HUES64 (cell line): ENCODE results near the gene EPHA3.
A peak's percentile ranks its signal among the peaks of the same experiment; 100 is the strongest.
"Not testable (repeated sequence)": the region's sequence is repeated elsewhere in the genome, so short reads cannot be mapped to it uniquely, and the experiment has no call there.

Experiments
- H3K27ac ChIP-seq: 2 replicates; pipeline ENCODE4 v1.7.0; 2013; ENCODE audit warnings: low read depth, low read length, inconsistent platforms
- H3K27me3 ChIP-seq: 2 replicates; pipeline ENCODE4 v1.6.1; 2013; ENCODE audit warnings: mild to moderate bottlenecking, low read length; ENCODE audit not compliant: insufficient read depth
- H3K36me3 ChIP-seq: 2 replicates; pipeline ENCODE4 v1.6.1; 2013; ENCODE audit warnings: mild to moderate bottlenecking, low read length; ENCODE audit not compliant: insufficient read depth
- H3K4me1 ChIP-seq: 2 replicates; pipeline ENCODE4 v1.6.1; 2013; ENCODE audit warnings: mild to moderate bottlenecking, low read length, moderate library complexity; ENCODE audit not compliant: insufficient read depth
- H3K4me3 ChIP-seq: 2 replicates; pipeline ENCODE4 v1.5.1; 2013; ENCODE audit warnings: mild to moderate bottlenecking, low read length, moderate library complexity
- H3K9ac ChIP-seq: 2 replicates; pipeline ENCODE4 v1.6.1; 2013; ENCODE audit warnings: mild to moderate bottlenecking, low read depth, low read length
- H3K9me3 ChIP-seq: 2 replicates; pipeline ENCODE4 v1.6.1; 2013; ENCODE audit warnings: low read depth, low read length; ENCODE audit not compliant: insufficient read depth
- WGBS: fragments of 150-250, 120-280 bp; methylation state at CpG from one replicate; pipeline ENCODE4 v1.1.7; 2013; ENCODE audit warnings: missing lambda C conversion rate; 5-methylcytosine and 5-hydroxymethylcytosine counted together

EPHA3 gene

GRCh38 chr3:89326997-89327396 is 219.6 kb downstream of the EPHA3 start:
- Histone ChIP-seq H3K4me3 (no peak overlapping the region), H3K36me3 (no peaks in the 10 kb centered on the region), H3K27ac (no peak overlapping the region), H3K27me3 (no peaks in the 10 kb centered on the region), H3K4me1 (peaks cover 17% of the 10 kb centered on the region), H3K9ac (no peak overlapping the region), H3K9me3 (no peaks in the 10 kb centered on the region)
- 100% methylated on average over 1 of the region's 1 CpG for WGBS

DNA sequence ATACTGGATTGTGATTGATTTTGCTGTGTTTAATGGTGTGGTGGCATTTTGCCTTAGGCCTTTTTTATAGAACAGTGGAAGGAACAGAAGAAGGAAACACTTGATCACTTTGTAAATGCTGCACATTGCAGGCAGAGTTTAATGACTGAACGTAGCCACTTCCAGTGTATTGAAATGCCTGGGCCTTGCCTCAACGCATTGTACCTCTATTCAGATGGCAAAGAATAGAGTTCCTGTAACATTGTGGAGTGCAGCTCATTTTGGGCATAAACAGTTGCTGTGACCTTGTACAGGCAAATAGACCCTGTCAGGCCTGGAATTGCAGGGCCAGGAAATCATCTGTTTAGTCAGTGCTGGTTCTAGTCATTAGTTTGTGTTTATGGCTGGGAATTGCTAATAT is 225.0 kb downstream of the EPHA3 start:
- WGBS, result 24% methylated on average over 2 of the region's 2 CpGs
- Histone ChIP-seq H3K4me3 (no peak overlapping the region), H3K9ac (no peak overlapping the region), H3K4me1 (peaks cover 43% of the 10 kb centered on the region), H3K27me3 (no peaks in the 10 kb centered on the region), H3K27ac (peak overlapping the region; percentile 68), H3K36me3 (no peaks in the 10 kb centered on the region), H3K9me3 (no peaks in the 10 kb centered on the region)

DNA sequence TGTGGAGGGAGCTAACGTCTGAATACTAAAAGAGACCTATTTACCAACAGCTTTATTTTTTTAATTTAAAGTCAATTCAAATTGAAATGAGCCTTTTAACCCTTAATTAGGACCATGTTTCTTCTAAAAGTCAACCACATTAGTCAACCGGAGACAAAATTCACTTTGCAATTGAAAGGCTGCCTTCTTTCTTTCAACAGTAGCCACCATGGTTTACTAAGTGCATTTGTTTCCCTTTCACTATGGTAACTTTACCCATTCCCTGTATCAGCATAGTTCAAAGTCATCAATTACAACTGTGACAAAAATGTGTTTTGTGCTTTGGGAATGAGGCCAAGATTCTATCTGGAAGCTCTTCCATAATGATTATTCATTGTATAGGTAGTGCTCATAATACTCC is 225.4 kb downstream of the EPHA3 start:
- Histone ChIP-seq H3K4me1 (peaks cover 43% of the 10 kb centered on the region), H3K9me3 (no peaks in the 10 kb centered on the region), H3K9ac (no peak overlapping the region), H3K27me3 (no peaks in the 10 kb centered on the region), H3K4me3 (no peak overlapping the region), H3K36me3 (no peaks in the 10 kb centered on the region), H3K27ac (peak overlapping the region; percentile 68; the same call in 1 of the 2 replicates)
- 7% methylated on average over 1 of the region's 2 CpGs for WGBS

DNA sequence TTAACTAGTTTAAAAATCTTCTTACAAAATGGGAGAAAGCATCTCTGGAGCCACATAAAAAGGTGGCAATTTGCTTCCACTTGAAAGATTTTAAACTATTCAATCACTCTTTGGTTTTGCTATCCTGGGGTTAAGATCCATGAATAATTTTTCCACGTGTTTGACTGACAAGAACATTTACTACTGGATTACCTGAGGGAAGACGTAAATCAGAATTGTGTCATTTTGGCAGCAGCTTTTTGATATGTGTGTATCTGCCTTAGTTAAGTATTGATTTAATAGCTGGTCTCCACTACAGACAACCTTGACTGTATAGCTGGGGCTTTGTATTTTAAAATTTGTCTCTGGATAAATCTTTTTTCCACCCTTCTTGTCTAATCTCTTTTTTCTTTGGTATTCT is 228.3 kb downstream of the EPHA3 start:
- no peaks in the 10 kb centered on the region for H3K36me3 ChIP-seq
- 98% methylated on average over 2 of the region's 2 CpGs for WGBS
- no peaks in the 10 kb centered on the region for H3K9me3 ChIP-seq

DNA sequence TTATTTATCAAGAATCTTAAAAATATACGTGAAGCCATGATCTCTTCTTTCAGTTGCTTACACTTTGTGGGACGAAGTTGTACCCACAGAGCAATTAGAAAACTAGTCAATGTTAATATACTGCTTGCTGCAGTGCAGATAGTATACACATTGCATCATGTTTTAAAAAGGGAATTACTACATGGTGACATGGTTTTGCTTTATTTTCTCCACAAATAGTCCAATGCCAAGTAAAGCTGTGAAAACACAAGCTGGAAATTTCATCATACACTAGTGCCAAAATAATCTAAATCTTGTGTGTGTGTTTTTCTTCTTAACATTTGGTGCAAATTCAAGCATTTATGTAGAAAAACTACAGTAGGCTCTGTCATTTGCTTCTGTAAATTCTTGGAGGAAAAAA is 233.0 kb downstream of the EPHA3 start:
- no peak overlapping the region for H3K9ac ChIP-seq
- H3K27me3 ChIP-seq, result no peaks in the 10 kb centered on the region
- H3K27ac ChIP-seq, result no peak overlapping the region
- no peak overlapping the region for H3K4me3 ChIP-seq
- WGBS, result 93% methylated on average over 2 of the region's 2 CpGs
- no peaks in the 10 kb centered on the region for H3K9me3 ChIP-seq
- H3K36me3 ChIP-seq, result no peaks in the 10 kb centered on the region
- 0 out of 2 replicates have a peak, but pooled peaks cover 3% of the 10 kb centered on the region for H3K4me1 ChIP-seq

More for the DNA sequence above, 228.3 kb downstream of the EPHA3 start:
- Histone ChIP-seq H3K4me3 (no peak overlapping the region), H3K27me3 (no peaks in the 10 kb centered on the region), H3K27ac (no peak overlapping the region), H3K4me1 (peaks cover 39% of the 10 kb centered on the region), H3K9ac (no peak overlapping the region)

DNA sequence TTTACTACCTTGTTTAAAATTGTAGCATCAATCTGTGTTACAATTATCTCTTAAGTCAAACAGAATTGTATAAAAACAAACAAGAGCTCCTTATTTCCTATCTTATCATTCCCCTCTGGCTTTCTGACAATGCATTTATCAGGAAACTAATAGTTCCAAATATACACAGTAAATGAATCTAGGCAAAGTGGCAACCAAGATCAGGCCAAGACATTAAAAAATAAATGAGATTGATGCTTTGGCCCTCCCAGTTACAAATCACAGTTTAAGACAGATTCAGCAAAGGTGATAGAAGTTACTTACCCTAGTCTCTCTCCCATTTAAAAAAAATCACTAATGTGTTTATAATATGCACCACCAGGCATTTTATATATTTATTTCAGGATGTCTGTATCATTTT is 236.7 kb downstream of the EPHA3 start:
- Histone ChIP-seq H3K9me3 (no peaks in the 10 kb centered on the region), H3K27me3 (no peaks in the 10 kb centered on the region), H3K4me3 (no peak overlapping the region), H3K36me3 (no peaks in the 10 kb centered on the region), H3K4me1 (0 out of 2 replicates have a peak, but pooled peaks cover 3% of the 10 kb centered on the region), H3K27ac (no peak overlapping the region), H3K9ac (no peak overlapping the region)

GRCh38 chr3:89350935-89351334 is 243.5 kb downstream of the EPHA3 start:
- H3K4me1 ChIP-seq, H3K36me3 ChIP-seq, H3K4me3 ChIP-seq, H3K27ac ChIP-seq, H3K9me3 ChIP-seq, H3K27me3 ChIP-seq, H3K9ac ChIP-seq: not testable (repeated sequence)
- WGBS, result 42% methylated on average over 2 of the region's 12 CpGs

- no peak overlapping the region for H3K9ac ChIP-seq
- no peak overlapping the region for H3K4me3 ChIP-seq
- no peaks in the 10 kb centered on the region for H3K9me3 ChIP-seq
- H3K27me3 ChIP-seq, result no peaks in the 10 kb centered on the region
- H3K36me3 ChIP-seq, result no peaks in the 10 kb centered on the region
- 100% methylated on average over 2 of the region's 2 CpGs for WGBS
- no peak overlapping the region for H3K27ac ChIP-seq
- H3K4me1 ChIP-seq, result 0 out of 2 replicates have a peak, but pooled peaks cover 6% of the 10 kb centered on the region
These were observed 246.0 kb downstream of the EPHA3 start for GRCh38 chr3:89353465-89353864.

DNA sequence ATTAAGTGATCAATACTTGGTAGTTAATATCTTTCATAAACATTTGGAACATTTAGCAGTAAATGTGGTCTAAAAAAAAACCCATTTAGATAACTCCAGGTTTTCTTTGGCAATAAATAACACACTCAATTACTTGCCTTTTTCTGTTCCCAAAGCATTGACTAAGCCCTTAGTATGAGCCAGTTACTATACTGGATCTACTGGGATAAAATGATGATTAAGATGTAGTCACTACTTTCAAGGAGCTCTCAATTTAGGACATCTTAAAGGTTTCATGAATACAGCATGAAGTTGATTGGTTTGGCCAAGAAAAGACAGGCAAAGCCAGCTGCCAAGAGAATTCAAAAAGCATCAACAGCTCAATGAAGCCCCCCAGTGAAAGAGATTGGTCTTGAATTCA is 250.9 kb downstream of the EPHA3 start:
- no peaks in the 10 kb centered on the region for H3K36me3 ChIP-seq
- no peaks in the 10 kb centered on the region for H3K27me3 ChIP-seq
- H3K27ac ChIP-seq, result no peak overlapping the region
- no peaks in the 10 kb centered on the region for H3K9me3 ChIP-seq
- H3K4me1 ChIP-seq, result no peaks in the 10 kb centered on the region
- no peak overlapping the region for H3K9ac ChIP-seq
- no peak overlapping the region for H3K4me3 ChIP-seq

DNA sequence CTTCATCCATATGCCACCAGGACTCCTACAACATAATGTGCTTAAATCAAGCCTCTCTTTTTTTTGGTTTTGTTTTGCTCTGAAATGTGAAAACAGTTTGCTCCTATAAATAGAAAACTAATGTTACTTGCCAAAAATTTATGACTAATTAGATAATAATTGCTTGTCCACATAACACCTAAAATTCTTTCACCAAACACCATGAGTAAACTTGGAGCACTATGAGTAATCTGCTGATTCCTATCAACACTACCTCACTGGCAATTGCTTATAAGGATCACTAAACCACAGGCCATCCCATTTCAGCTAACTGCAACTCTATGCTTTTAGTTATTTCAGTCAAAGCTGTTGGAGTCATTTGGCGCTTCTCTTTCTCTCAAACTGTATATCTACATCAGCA is 252.7 kb downstream of the EPHA3 start:
- no peaks in the 10 kb centered on the region for H3K36me3 ChIP-seq
- no peaks in the 10 kb centered on the region for H3K27me3 ChIP-seq
- WGBS, result 94% methylated on average over 1 of the region's 1 CpG
- H3K4me1 ChIP-seq, result no peaks in the 10 kb centered on the region
- no peak overlapping the region for H3K27ac ChIP-seq
- no peaks in the 10 kb centered on the region for H3K9me3 ChIP-seq
- H3K9ac ChIP-seq, result no peak overlapping the region
- no peak overlapping the region for H3K4me3 ChIP-seq

GRCh38 chr3:89362496-89362895 is 255.1 kb downstream of the EPHA3 start:
- Histone ChIP-seq H3K27me3 (no peaks in the 10 kb centered on the region), H3K4me3 (no peak overlapping the region), H3K9me3 (no peaks in the 10 kb centered on the region), H3K9ac (no peak overlapping the region), H3K36me3 (no peaks in the 10 kb centered on the region), H3K27ac (no peak overlapping the region), H3K4me1 (no peaks in the 10 kb centered on the region)
- 85% methylated on average over 1 of the region's 1 CpG for WGBS

DNA sequence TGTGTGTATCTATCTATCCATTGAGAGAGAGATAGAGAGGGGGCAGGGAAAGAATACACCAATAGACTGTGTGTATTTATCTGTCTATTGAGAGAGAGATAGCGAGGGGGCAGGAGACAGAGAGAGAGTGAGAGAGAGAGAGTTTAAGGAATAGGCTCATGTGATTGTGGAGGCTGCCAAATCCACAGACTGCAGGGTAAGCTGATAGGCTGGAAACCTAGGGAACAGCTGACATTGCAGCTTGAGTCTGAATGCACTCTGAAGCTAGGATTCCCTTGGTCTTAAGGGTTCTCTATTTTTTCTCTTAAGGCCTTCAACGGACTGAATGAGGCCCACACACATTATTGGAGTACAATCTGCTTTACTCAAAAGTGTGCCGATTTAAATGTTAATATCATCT is 255.8 kb downstream of the EPHA3 start:
- Histone ChIP-seq H3K9ac (no peak overlapping the region), H3K27me3 (no peaks in the 10 kb centered on the region), H3K9me3 (no peaks in the 10 kb centered on the region), H3K36me3 (no peaks in the 10 kb centered on the region), H3K4me1 (0 out of 2 replicates have a peak, but pooled peaks cover 4% of the 10 kb centered on the region), H3K4me3 (no peak overlapping the region), H3K27ac (no peak overlapping the region)
- WGBS, result 96% methylated on average over 3 of the region's 3 CpGs
